ENCODE data around the gene CRYBG2. TPM values are rescaled to one million over a fixed set of nuclear protein-coding genes. Genes with fewer than 3 reads are reported as not detected.
"Not testable (repeated sequence)": the region's sequence is repeated elsewhere in the genome, so short reads cannot be mapped to it uniquely, and the experiment has no call there.

CRYBG2 gene
- total RNA-seq, 3 donors from 2014 or later (not counting 1 experiment from before 2014, with no cell fraction given) = 2.5 to 5.8 (median 3.2) TPM

- TF ChIP-seq, protein P1, sequence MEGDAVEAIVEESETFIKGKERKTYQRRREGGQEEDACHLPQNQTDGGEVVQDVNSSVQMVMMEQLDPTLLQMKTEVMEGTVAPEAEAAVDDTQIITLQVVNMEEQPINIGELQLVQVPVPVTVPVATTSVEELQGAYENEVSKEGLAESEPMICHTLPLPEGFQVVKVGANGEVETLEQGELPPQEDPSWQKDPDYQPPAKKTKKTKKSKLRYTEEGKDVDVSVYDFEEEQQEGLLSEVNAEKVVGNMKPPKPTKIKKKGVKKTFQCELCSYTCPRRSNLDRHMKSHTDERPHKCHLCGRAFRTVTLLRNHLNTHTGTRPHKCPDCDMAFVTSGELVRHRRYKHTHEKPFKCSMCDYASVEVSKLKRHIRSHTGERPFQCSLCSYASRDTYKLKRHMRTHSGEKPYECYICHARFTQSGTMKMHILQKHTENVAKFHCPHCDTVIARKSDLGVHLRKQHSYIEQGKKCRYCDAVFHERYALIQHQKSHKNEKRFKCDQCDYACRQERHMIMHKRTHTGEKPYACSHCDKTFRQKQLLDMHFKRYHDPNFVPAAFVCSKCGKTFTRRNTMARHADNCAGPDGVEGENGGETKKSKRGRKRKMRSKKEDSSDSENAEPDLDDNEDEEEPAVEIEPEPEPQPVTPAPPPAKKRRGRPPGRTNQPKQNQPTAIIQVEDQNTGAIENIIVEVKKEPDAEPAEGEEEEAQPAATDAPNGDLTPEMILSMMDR (IDR thresholded peaks at IDR 0.05) = no peak
These were observed 23.7 kb downstream of the CRYBG2 start for GRCh38 chr1:26330276-26330675.

DNA sequence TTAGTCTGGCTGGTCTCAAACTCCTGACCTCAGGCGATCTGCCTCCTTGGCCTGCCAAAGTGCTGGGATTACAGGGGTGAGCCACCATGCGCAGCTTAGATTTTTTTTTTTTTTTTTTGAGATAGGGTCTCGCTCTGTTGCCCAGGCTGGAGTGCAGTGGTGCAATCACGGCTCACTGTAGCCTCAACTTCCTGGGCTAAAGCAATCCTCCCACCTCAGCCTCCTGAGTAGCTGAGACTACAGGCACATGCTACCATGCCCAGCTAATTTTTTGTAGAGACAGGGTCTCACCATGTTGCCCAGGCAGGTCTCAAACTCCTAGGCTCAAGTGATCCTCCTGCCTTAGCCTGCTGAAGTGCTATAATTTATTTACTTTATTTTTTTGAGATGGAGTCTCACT, 24.6 kb downstream of the CRYBG2 start:
- H3K9me3 Mint-ChIP-seq; H3K27me3 ChIP-seq (ENCODE audit: control insufficient read depth, insufficient read depth, low read length); ATAC-seq; H3K4me1 Mint-ChIP-seq; intact Hi-C loops (cut with micrococcal nuclease); DNase-seq; H3K27ac ChIP-seq (ENCODE audit: low read length); H3K4me3 ChIP-seq (ENCODE audit: low read length); H3K27me3 Mint-ChIP-seq (ENCODE audit: low read depth in 2 of 2); H3K27ac Mint-ChIP-seq; H3K4me3 Mint-ChIP-seq; H3K9me3 ChIP-seq (ENCODE audit: control insufficient read depth, insufficient read depth, low read length); H3K36me3 ChIP-seq (ENCODE audit: control insufficient read depth, insufficient read depth, low read length); H3K36me3 Mint-ChIP-seq; H3K4me1 ChIP-seq (ENCODE audit: control insufficient read depth, insufficient read depth, low read length): not testable (repeated sequence)
- WGBS (ENCODE audit: insufficient coverage) = 89% methylated on average over 4 of the region's 4 CpGs

More at GRCh38 chr1:26330276-26330675, 23.7 kb downstream of the CRYBG2 start:
- no peaks in the 10 kb centered on the region for H3K27me3 Mint-ChIP-seq (ENCODE audit: low read depth in 2 of 2)
- no peak overlapping the region for H3K27ac Mint-ChIP-seq
- intact Hi-C loops (cut with micrococcal nuclease) = no loop called here
- H3K9me3 ChIP-seq (ENCODE audit: control insufficient read depth, insufficient read depth, low read length) = no peaks in the 10 kb centered on the region
- peaks cover 5% of the 10 kb centered on the region for H3K4me1 ChIP-seq (ENCODE audit: control insufficient read depth, insufficient read depth, low read length)
- H3K36me3 Mint-ChIP-seq = no peaks in the 10 kb centered on the region
- DNase-seq = no peak
- no peaks in the 10 kb centered on the region for H3K36me3 ChIP-seq (ENCODE audit: control insufficient read depth, insufficient read depth, low read length)
- no peaks in the 10 kb centered on the region for H3K27me3 ChIP-seq (ENCODE audit: control insufficient read depth, insufficient read depth, low read length)
- H3K4me3 ChIP-seq (ENCODE audit: low read length) = no peak overlapping the region
- no peak for ATAC-seq
- no peaks in the 10 kb centered on the region for H3K9me3 Mint-ChIP-seq
- H3K4me3 Mint-ChIP-seq = no peak overlapping the region
- WGBS (ENCODE audit: insufficient coverage) = 96% methylated on average over 3 of the region's 5 CpGs
- peaks cover 0 to under 1% of the 10 kb centered on the region in 2 donors for H3K4me1 Mint-ChIP-seq
- H3K27ac ChIP-seq (ENCODE audit: low read length) = no peak overlapping the region

DNA sequence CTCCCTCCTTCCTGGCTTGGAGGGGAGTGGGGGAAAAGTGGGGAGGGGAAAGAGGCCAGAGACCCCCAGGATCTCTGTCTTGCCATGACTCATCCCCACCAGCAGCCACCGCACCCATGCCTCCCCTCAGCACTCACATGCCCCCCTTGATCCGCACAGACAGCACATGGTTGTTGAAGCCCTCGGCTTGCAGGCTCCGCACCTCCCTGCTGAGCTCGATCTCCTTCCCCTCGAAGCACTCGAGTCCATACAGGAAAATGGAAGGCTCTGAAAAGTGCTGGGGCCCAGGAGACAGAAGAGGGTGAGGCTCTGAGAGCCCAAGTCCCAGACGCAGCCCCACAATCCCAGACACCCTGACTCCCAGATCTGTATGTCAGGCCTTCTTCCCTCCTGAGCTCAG, 25.3 kb downstream of the CRYBG2 start:
- TF ChIP-seq, protein P1 (IDR thresholded peaks at IDR 0.05) = no peak

DNA sequence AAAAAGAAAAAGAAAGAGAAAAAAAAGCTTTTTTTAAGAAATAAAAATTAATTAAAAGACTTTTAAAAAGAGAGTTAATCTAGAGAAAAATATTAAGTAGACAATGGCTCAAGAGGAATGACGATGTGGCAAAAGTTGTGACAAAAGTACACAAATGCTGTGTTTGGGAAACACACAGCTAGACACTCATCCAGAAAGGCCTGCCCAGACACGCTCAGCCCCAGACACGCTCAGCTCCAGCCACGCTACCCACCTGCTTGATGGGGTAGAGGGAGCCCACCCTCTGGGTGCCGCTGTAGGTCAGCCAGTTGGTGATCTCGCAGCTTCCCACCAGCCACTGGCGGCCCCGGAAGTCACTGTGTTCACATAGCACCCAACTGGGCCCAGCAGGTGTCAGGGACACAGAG, 26.0 kb downstream of the CRYBG2 start:
- WGBS (ENCODE audit: insufficient coverage) = 89% methylated on average over 8 of the region's 8 CpGs
- Histone ChIP-seq H3K27me3 (ENCODE audit: control insufficient read depth, insufficient read depth, low read length) (no peaks in the 10 kb centered on the region), H3K36me3 (ENCODE audit: control insufficient read depth, insufficient read depth, low read length) (peaks cover 6% of the 10 kb centered on the region), H3K9me3 (ENCODE audit: control insufficient read depth, insufficient read depth, low read length) (no peaks in the 10 kb centered on the region), H3K4me3 (ENCODE audit: low read length) (no peak overlapping the region), H3K27ac (ENCODE audit: low read length) (no peak overlapping the region), H3K4me1 (ENCODE audit: control insufficient read depth, insufficient read depth, low read length) (no peaks in the 10 kb centered on the region)
- ATAC-seq (no peak), DNase-seq (no peak)
- Mint-ChIP-seq H3K27me3 (ENCODE audit: low read depth in 2 of 2) (no peaks in the 10 kb centered on the region), H3K27ac (no peak overlapping the region), H3K4me3 (no peak overlapping the region), H3K4me1 (peaks cover 0 to 6% of the 10 kb centered on the region in 2 donors), H3K36me3 (no peaks in the 10 kb centered on the region), H3K9me3 (no peaks in the 10 kb centered on the region)
- intact Hi-C loops (cut with micrococcal nuclease) = no loop called here
- TF ChIP-seq, protein P1 (IDR thresholded peaks at IDR 0.05) = no peak

More for the DNA sequence above, 25.3 kb downstream of the CRYBG2 start:
- H3K27ac Mint-ChIP-seq = no peak overlapping the region
- intact Hi-C loops (cut with micrococcal nuclease) = no loop called here
- WGBS (ENCODE audit: insufficient coverage) = 91% methylated on average over 8 of the region's 8 CpGs
- H3K9me3 Mint-ChIP-seq = no peaks in the 10 kb centered on the region
- H3K36me3 Mint-ChIP-seq = no peaks in the 10 kb centered on the region
- Histone ChIP-seq H3K4me3 (ENCODE audit: low read length) (no peak overlapping the region), H3K27ac (ENCODE audit: low read length) (no peak overlapping the region), H3K9me3 (ENCODE audit: control insufficient read depth, insufficient read depth, low read length) (no peaks in the 10 kb centered on the region), H3K27me3 (ENCODE audit: control insufficient read depth, insufficient read depth, low read length) (no peaks in the 10 kb centered on the region), H3K36me3 (ENCODE audit: control insufficient read depth, insufficient read depth, low read length) (peaks cover 3% of the 10 kb centered on the region), H3K4me1 (ENCODE audit: control insufficient read depth, insufficient read depth, low read length) (no peaks in the 10 kb centered on the region)
- ATAC-seq (no peak), DNase-seq (no peak)
- no peak overlapping the region for H3K4me3 Mint-ChIP-seq
- H3K4me1 Mint-ChIP-seq = no peaks in the 10 kb centered on the region
- H3K27me3 Mint-ChIP-seq (ENCODE audit: low read depth in 2 of 2) = no peaks in the 10 kb centered on the region

Data from natural killer cell (primary cell).